ENCODE data around the gene AMH. TPM values are rescaled to one million over a fixed set of nuclear protein-coding genes. Genes with fewer than 3 reads are reported as not detected.

Gene AMH
- total RNA-seq, 4 donors from 2014 or later = 0.95 to 4.7 (median 1.6) TPM; not detected in 1

- Histone ChIP-seq H3K27me3 (peaks cover 0 to 43% of the 10 kb centered on the region in 2 donors), H3K27ac (peak overlapping the region in 1 of 4 donors; percentile 55), H3K4me3 (peak overlapping the region; percentile 18 to 52 (median 30)), H3K4me1 (peaks cover 0 to 45% (median 33%) of the 10 kb centered on the region in 4 donors), H3K9me3 (no peaks in the 10 kb centered on the region), H3K36me3 (peaks cover 0 to 5% (median 0%) of the 10 kb centered on the region in 3 donors)
- DNase-seq = peak in 1 of 3 donors; percentile 63
- no peak for TF ChIP-seq POLR2A (IDR thresholded peaks at IDR 0.05)
- TF ChIP-seq, protein P1, sequence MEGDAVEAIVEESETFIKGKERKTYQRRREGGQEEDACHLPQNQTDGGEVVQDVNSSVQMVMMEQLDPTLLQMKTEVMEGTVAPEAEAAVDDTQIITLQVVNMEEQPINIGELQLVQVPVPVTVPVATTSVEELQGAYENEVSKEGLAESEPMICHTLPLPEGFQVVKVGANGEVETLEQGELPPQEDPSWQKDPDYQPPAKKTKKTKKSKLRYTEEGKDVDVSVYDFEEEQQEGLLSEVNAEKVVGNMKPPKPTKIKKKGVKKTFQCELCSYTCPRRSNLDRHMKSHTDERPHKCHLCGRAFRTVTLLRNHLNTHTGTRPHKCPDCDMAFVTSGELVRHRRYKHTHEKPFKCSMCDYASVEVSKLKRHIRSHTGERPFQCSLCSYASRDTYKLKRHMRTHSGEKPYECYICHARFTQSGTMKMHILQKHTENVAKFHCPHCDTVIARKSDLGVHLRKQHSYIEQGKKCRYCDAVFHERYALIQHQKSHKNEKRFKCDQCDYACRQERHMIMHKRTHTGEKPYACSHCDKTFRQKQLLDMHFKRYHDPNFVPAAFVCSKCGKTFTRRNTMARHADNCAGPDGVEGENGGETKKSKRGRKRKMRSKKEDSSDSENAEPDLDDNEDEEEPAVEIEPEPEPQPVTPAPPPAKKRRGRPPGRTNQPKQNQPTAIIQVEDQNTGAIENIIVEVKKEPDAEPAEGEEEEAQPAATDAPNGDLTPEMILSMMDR (IDR thresholded peaks at IDR 0.05) = peak in 3 of 6 experiments; percentile 10 to 32 (median 17)
These were observed 4.3 kb downstream of the AMH start for GRCh38 chr19:2253106-2254063.

DNA sequence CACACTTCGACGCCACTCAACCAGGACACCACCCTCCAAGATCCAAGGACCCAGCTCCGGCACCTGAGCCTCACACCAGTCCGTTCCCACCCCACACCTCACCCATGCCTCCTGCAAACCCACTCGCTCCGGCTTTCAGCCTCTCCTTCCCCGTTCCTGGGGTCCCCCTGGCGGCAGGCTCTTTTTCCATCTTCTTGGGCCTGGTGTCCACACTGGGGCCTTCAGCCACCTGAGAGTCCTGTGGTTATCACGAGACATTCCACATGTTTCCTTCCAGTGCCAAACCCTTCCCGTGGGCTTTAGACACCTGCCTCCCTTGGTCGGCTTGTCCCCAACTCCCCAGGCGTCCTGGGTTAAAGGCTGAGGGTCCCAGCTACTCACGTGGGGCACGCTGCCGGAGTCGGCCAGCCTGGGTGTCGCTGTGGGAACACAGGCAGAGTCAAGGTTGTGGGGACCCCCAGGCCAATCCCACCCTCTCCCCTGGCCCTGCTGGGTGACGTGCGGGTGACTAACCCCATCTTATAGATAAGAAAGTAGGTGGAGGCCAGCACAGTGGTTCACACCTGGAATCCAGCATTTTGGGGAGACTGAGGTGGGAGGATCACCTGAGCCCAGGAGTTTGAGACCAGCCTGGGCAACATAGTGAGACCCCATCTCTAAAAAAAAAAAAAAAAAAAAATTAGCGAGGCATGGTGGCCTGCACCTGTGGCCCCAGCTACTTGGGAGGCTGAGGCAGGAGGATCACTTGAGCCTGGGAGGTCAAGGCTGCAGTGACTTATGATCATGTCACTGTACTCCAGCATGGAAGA, 5.1 kb downstream of the AMH start:
- Histone ChIP-seq H3K27me3 (peaks cover 0 to 43% of the 10 kb centered on the region in 2 donors), H3K4me3 (peak overlapping the region in 1 of 4 donors; percentile 52), H3K36me3 (no peaks in the 10 kb centered on the region), H3K4me1 (peaks cover 0 to 45% (median 34%) of the 10 kb centered on the region in 4 donors), H3K27ac (peak overlapping the region in 1 of 4 donors; percentile 55), H3K9me3 (no peaks in the 10 kb centered on the region)
- no peak for TF ChIP-seq POLR2A (IDR thresholded peaks at IDR 0.05)
- TF ChIP-seq, protein P1 (IDR thresholded peaks at IDR 0.05) = no peak
- DNase-seq = no peak

DNA sequence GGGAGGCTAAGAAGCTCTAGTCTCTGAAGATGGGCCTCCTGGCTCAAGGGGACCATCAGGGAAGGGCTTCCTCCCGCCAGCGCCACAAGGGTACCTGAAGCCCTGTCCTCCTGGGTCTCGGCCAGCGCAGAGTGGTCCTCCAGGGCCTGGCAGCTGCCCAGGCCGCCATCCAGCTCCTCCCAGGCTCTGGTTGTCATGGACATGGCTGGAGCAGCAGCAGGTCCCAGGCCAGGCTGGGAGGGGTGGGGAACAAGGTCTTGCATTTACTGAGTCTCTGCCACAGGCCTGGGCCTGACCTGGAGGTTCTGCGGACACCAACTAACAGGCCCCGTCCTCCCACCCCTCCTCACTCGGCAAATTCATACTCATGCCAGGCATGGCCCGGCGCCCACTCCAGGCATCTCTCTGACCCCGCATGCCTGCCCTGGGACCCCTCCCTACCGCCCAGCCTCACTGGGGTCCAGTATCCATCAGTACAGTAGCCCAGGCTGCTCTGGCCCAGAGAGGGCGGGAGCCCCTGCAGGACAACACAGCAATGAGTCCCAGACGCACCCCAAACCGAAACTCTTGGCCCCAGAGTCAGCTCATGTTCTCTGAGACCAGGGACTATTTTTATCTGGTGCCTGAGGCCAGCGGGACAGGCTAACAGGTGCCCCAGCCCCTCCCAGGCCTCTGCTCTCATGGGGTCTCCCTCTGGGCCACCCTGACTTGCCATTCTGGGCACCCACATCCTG, 6.2 kb downstream of the AMH start:
- no peaks in the 10 kb centered on the region for H3K36me3 ChIP-seq
- peaks cover 0 to 42% (median 32%) of the 10 kb centered on the region in 4 donors for H3K4me1 ChIP-seq
- no peak overlapping the region for H3K4me3 ChIP-seq
- DNase-seq = no peak
- H3K27me3 ChIP-seq = peaks cover 0 to 35% of the 10 kb centered on the region in 2 donors
- H3K27ac ChIP-seq = peak overlapping the region in 1 of 4 donors; percentile 62
- H3K9me3 ChIP-seq = no peaks in the 10 kb centered on the region
- TF ChIP-seq POLR2A (IDR thresholded peaks at IDR 0.05) = no peak
- TF ChIP-seq, protein P1 (IDR thresholded peaks at IDR 0.05) = no peak

- DNase-seq = peak in 2 of 3 donors; percentile 47 to 51
- H3K27me3 ChIP-seq = peaks cover 0 to 26% of the 10 kb centered on the region in 2 donors
These were observed 7.0 kb downstream of the AMH start, which contains the start of gene JSRP1 for GRCh38 chr19:2255982-2256685. TSS of gene JSRP1 (minus strand) at chr19:2256417. CDS start at chr19:2255314, 1,103 bp downstream.

More at GRCh38 chr19:2255982-2256685, 7.0 kb downstream of the AMH start, which contains the start of gene JSRP1:
- Histone ChIP-seq H3K9me3 (no peaks in the 10 kb centered on the region), H3K4me3 (no peak within 1 kb of the TSS), H3K27ac (peak within 1 kb of the TSS in 1 of 4 donors; percentile 84), H3K36me3 (no peaks in the 10 kb centered on the region), H3K4me1 (peaks cover 0 to 36% (median 26%) of the 10 kb centered on the region in 4 donors)
- no peak for TF ChIP-seq POLR2A (IDR thresholded peaks at IDR 0.05)
- TF ChIP-seq, protein P1 (IDR thresholded peaks at IDR 0.05) = no peak

All from Peyer's patch (tissue), 4 donors.